ENCODE results near the gene SLC4A11. TPM values are rescaled to one million over a fixed set of nuclear protein-coding genes. Genes with fewer than 3 reads are reported as not detected.
"Not testable (repeated sequence)": the region's sequence is repeated elsewhere in the genome, so short reads cannot be mapped to it uniquely, and the experiment has no call there.

SLC4A11 gene
- polyA plus RNA-seq, 4 donors, result 0.42 to 4.2 (median 2.1) TPM

GRCh38 chr20:3229158-3229557 is 9.8 kb downstream of the SLC4A11 start:
- DNase-seq (ENCODE audit: low read depth in 4 of 4, low spot score in 3 of 4), result no peak

DNA sequence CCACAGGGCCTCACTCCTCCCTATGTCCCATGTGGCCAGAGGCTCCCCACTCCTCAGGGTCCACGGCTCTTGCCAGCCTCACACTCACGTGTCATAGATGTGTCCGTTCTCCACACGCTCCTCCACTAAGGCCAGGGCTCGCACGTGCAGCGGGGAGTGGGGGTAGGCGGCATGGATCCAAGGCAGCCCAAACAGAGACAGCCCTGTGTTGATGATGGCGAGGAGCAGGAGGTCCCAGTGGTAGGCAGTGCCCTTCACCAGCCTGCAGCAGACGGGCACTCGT is 10.3 kb downstream of the SLC4A11 start:
- no peak for DNase-seq (ENCODE audit: low read depth in 4 of 4, low spot score in 3 of 4)

GRCh38 chr20:3227936-3228749 is 10.8 kb downstream of the SLC4A11 start:
- no peak for DNase-seq (ENCODE audit: low read depth in 4 of 4, low spot score in 3 of 4)

DNA sequence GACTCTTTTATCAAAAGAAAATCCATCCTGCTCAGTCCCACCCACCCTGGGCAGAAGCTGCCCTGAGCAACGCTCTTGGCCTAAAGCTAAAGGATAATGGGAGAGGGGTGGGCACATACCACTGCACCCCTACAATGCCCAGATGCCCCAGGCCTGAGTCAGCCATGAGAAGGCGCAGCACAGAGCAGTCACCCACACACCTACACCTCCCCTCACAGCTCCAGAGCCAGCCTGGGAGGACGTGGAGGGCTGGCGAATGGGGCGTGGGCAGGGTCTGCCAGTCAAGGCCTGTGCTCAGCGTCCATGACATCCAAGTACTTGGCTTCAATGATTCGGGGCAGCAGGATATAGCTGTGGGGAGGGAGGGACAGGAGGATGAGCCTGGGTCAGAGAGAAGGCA is 11.5 kb downstream of the SLC4A11 start:
- DNase-seq (ENCODE audit: low read depth in 4 of 4, low spot score in 3 of 4), result no peak

- no peak for DNase-seq (ENCODE audit: low read depth in 4 of 4, low spot score in 3 of 4)
These were observed 12.1 kb downstream of the SLC4A11 start for GRCh38 chr20:3226864-3227263.

GRCh38 chr20:3226093-3226492 is 12.9 kb downstream of the SLC4A11 start:
- no peak for DNase-seq (ENCODE audit: low read depth in 4 of 4, low spot score in 3 of 4)

DNA sequence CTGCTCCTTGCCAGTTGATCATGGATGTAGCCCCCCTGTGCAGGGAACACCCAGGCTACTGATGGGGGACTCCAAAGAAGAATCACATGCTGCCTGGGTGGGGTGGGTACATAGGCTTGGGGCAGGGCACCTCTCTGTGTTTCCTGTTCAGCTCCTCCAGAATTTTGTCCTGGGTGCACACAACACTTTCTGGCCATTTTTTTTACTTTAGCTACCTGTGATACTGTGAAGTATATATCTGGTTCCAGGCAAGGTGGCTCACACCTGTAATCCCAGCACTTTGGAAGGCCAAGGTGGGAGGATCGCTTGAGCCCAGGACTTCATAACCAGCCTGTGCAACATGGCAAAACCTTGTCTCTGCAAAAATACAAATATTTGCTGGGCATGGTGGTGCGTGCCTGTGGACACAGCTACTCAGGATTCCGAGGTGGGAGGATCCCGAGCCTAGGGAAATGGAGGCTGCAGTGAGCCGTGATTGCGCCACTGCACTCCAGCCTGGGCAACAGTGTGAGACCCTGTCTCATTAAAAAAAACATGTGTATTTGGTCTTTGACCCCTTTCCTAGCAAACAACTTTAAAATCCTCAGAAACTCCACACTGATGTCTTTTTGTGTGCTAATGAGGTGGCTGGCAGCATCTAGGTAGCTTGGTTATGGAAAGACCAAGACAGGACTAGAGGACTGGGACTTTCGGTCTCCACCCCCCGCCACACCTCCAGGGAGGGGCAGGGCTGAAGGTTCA is 14.1 kb downstream of the SLC4A11 start:
- DNase-seq (ENCODE audit: low read depth in 4 of 4, low spot score in 3 of 4), result no peak

- DNase-seq (ENCODE audit: low read depth in 4 of 4, low spot score in 3 of 4), result no peak
These were observed 14.9 kb downstream of the SLC4A11 start for GRCh38 chr20:3223994-3224680.

- DNase-seq (ENCODE audit: low read depth in 4 of 4, low spot score in 3 of 4), result no peak
These were observed 15.4 kb downstream of the SLC4A11 start for GRCh38 chr20:3223651-3223993.

- peak in 2 of 4 donors; percentile 51 to 70 for DNase-seq (ENCODE audit: low read depth in 4 of 4, low spot score in 3 of 4)
These were observed 16.1 kb downstream of the SLC4A11 start for GRCh38 chr20:3222635-3223600.

- no peak for DNase-seq (ENCODE audit: low read depth in 4 of 4, low spot score in 3 of 4)
These were observed 17.4 kb downstream of the SLC4A11 start for GRCh38 chr20:3221398-3222226.

- no peak for DNase-seq (ENCODE audit: low read depth in 4 of 4, low spot score in 3 of 4)
These were observed 20.5 kb downstream of the SLC4A11 start for GRCh38 chr20:3218307-3218988.

- DNase-seq (ENCODE audit: low read depth in 4 of 4, low spot score in 3 of 4), result not testable (repeated sequence)
These were observed 23.6 kb downstream of the SLC4A11 start for GRCh38 chr20:3215359-3215917.

DNA sequence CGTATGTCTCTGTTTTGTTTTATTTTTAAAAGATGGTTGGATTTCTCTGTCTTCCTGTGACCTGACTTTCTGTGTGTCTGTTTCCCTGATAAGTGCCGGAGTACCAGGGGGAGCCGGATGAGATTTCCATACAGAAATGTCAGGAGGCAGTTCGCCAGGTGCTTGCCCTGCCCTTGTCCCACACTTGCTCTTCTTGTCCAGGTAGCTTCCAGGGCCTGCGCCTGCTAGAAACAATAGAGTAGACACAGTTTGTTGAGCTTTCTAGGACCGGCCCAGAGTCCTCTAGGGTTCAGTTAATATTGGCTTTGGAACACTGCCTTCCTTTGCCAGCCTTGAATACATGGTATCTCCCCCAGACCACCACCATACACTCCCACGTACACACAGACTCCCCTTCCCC is 25.8 kb downstream of the SLC4A11 start:
- no peak for DNase-seq (ENCODE audit: low read depth in 4 of 4, low spot score in 3 of 4)

- no peak for DNase-seq (ENCODE audit: low read depth in 4 of 4, low spot score in 3 of 4)
These were observed 28.6 kb downstream of the SLC4A11 start for GRCh38 chr20:3210346-3210745.

GRCh38 chr20:3209946-3210317 is 29.1 kb downstream of the SLC4A11 start:
- DNase-seq (ENCODE audit: low read depth in 4 of 4, low spot score in 3 of 4), result no peak

DNA sequence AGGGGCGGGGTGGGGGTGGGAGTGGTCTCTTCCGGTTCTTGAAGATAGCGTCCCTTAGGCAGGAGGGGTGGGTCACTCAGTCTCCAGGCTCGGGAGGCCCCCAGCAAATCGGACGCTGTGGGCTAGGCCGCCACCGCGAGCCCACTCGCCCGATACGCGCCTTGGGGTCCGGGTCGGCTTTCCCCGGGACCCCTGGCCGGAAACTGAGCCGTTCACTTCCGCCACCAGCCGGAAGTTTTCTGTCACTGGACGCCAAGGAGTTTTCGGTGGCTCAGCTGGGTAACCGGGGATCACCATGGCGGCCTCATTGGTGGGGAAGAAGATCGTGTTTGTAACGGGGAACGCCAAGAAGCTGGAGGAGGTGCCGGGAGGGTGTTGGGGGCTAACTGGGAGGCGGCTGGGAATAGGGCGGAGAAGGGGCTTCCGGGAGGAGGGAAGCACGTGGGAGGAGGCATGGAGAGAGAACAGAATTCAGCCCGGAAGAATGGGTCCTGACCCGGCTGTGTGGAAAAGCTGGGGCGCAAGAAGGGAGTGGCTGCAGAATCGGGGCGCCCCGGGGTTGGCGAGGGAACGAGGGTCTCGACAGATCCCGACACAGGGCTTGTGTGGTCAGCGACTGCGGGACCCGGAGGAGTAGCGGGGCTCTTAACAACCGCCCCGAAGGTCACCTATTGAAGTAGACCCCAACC is 29.6 kb downstream of the SLC4A11 start, which contains the start of gene ITPA:
ITPA (plus strand) TSS at position 242 of the 689 bp plus-strand sequence; CDS start at position 296, 54 bp downstream.
- no peak for DNase-seq (ENCODE audit: low read depth in 4 of 4, low spot score in 3 of 4)

GRCh38 chr20:3208786-3209256 is 30.2 kb downstream of the SLC4A11 start:
- DNase-seq (ENCODE audit: low read depth in 4 of 4, low spot score in 3 of 4), result no peak
